HepG2 (cell line): Measurements from ENCODE around the gene PPP1R15B. TPM values are rescaled to one million over a fixed set of nuclear protein-coding genes. Genes with fewer than 3 reads are reported as not detected.

Experiments
- ATAC-seq: fragments of 200-7000 bp; cut with Tn5 transposase; 3 replicates; pipeline ENCODE4 v1.9.1; 2020; ENCODE audit warnings: mild to moderate bottlenecking, moderate library complexity
- BruUV-seq: library from RNA; stranded (reverse); fragments of 400-500 nt; replicated peaks from 2 replicates; lab custom pipeline; 2021; lab: Mats Ljungman, UMichigan
- CTCF ChIA-PET: fragments of 300-600 bp; formaldehyde crosslinking; extraction: SDS; loops from one replicate; lab custom pipeline; 2021; ENCODE audit warnings: low total read pairs, inconsistent platforms, low intra/inter-chr PET ratio; lab: Yijun Ruan, JAX
- POLR2A ChIA-PET: fragments of 350-600 bp; sonication (Branson Sonifier 250); formaldehyde crosslinking; loops from one replicate; lab custom pipeline; 2020; ENCODE audit warnings: antibody characterized with exemption, inconsistent platforms; lab: Yijun Ruan, JAX
- DNase-seq: peaks from one replicate; pipeline ENCODE4 v3.0.0-alpha.2; 2015; ENCODE audit warnings: low spot score
- FAIRE-seq: peaks from 3 replicates; lab custom pipeline; 2011; peaks lifted over from hg19 to GRCh38; lab: Jason Lieb, UNC
- H2AFZ ChIP-seq: one replicate; pipeline ENCODE4 v1.6.1; 2011; ENCODE audit warnings: low read length, inconsistent platforms
- H3K27ac ChIP-seq: fragments of 300-600 bp; 3 replicates; pipeline ENCODE4 v1.8.0; 2011; ENCODE audit warnings: mixed run types, mild to moderate bottlenecking, mixed read lengths, low read length, inconsistent platforms; ENCODE audit not compliant: insufficient read depth; ENCODE audit errors: extremely low read length
- H3K27me3 ChIP-seq, 2 experiments: fragments of 200-600 bp in 1 of 2; 2 replicates in 1 of 2; 3 replicates in 1 of 2; pipeline versions ENCODE4 v1.6.0 to v1.8.0; 2011; ENCODE audit warnings: low read length in 2 of 2, mild to moderate bottlenecking in 2 of 2, moderate library complexity in 2 of 2, inconsistent platforms in 1 of 2; ENCODE audit not compliant: insufficient read depth in 2 of 2, control insufficient read depth in 1 of 2
- H3K36me3 ChIP-seq, 2 experiments: fragments of 200-600 bp in 1 of 2; replicated peaks in 1 of 2; 2 replicates in 1 of 2; 3 replicates in 1 of 2; pipeline versions ENCODE4 v1.5.1 to v1.8.0; 2011; ENCODE audit warnings: low read length in 2 of 2, inconsistent platforms in 1 of 2; ENCODE audit not compliant: insufficient read depth in 2 of 2, control insufficient read depth in 1 of 2
- H3K4me1 ChIP-seq: 2 replicates; pipeline ENCODE4 v1.5.1; 2012; ENCODE audit warnings: low read length, inconsistent platforms; ENCODE audit not compliant: insufficient read depth
- H3K4me2 ChIP-seq: 2 replicates; pipeline ENCODE4 v1.6.0; 2011; ENCODE audit warnings: low read depth, low read length, inconsistent platforms
- H3K4me3 ChIP-seq, 3 experiments: fragments of 200-600 bp in 1 of 3; sonication (generic), shearing (Covaris generic) in 1 of 3; replicated peaks in 1 of 3; 2 replicates each; pipeline ENCODE4 v1.5.1; 2011 to 2016; ENCODE audit warnings: low read length in 3 of 3, inconsistent platforms in 2 of 3, low read depth in 2 of 3, mild to moderate bottlenecking in 2 of 3, control low read depth in 1 of 3, mixed read lengths in 1 of 3; ENCODE audit not compliant: insufficient read depth in 1 of 3
- H3K79me2 ChIP-seq: one replicate; pipeline ENCODE4 v1.6.1; 2011; ENCODE audit warnings: low read length, inconsistent platforms; ENCODE audit not compliant: insufficient read depth
- H3K9ac ChIP-seq: 2 replicates; pipeline ENCODE4 v1.6.0; 2011; ENCODE audit warnings: mild to moderate bottlenecking, low read depth, low read length, inconsistent platforms; ENCODE audit not compliant: insufficient read depth
- H3K9me3 ChIP-seq: 2 replicates; pipeline ENCODE4 v1.5.1; 2012; ENCODE audit warnings: mild to moderate bottlenecking, low read length
- H4K20me1 ChIP-seq: 2 replicates; pipeline ENCODE4 v1.6.0; 2011; ENCODE audit warnings: inconsistent platforms, mild to moderate bottlenecking, low read length, moderate library complexity; ENCODE audit not compliant: insufficient read depth
- ELF3 ChIP-seq: IDR thresholded peaks from 2 replicates; pipeline ENCODE4 v1.6.1; 2016; ENCODE audit warnings: missing genetic modification reagents, missing compliant biosample characterization
- FOXC1 ChIP-seq: sonication (generic); formaldehyde crosslinking; IDR thresholded peaks from 2 replicates; pipeline ENCODE4 v1.8.0; 2022; ENCODE audit warnings: mild to moderate bottlenecking, missing genetic modification reagents, borderline replicate concordance
- GZF1 ChIP-seq: sonication (generic); formaldehyde crosslinking; IDR thresholded peaks from 2 replicates; pipeline ENCODE4 v1.5.1; 2020; ENCODE audit warnings: mild to moderate bottlenecking, missing genetic modification reagents
- NCOR1 ChIP-seq: fragments of 200-600 bp; sonication (generic); IDR thresholded peaks from 2 replicates; pipeline ENCODE4 v1.7.0; 2017; ENCODE audit warnings: antibody characterized with exemption, low read length, borderline replicate concordance
- NONO ChIP-seq, 2 experiments: fragments of 450-650 bp in 1 of 2; sonication (generic) in 1 of 2; formaldehyde crosslinking in 1 of 2; IDR thresholded peaks in 1 of 2; conservative IDR thresholded peaks in 1 of 2; 2 replicates each; pipeline versions ENCODE4 v1.6.1 to v1.8.0; 2017 to 2022; ENCODE audit warnings: mild to moderate bottlenecking in 1 of 2, missing genetic modification reagents in 1 of 2, moderate library complexity in 1 of 2
- NR2F1 ChIP-seq, 2 experiments: fragments of 450-650 bp in 1 of 2; formaldehyde crosslinking in 1 of 2; IDR thresholded peaks; 2 replicates each; pipeline versions ENCODE4 v1.5.0 to v1.6.1; 2016 to 2020; ENCODE audit warnings: mild to moderate bottlenecking in 1 of 2, missing compliant biosample characterization in 1 of 2, missing genetic modification reagents in 1 of 2, moderate library complexity in 1 of 2
- RELA ChIP-seq: sonication (generic); formaldehyde crosslinking; IDR thresholded peaks from 2 replicates; pipeline ENCODE4 v1.4.0; 2020; ENCODE audit warnings: missing genetic modification reagents
- SOX13 ChIP-seq, 3 experiments: fragments of 450-650 bp in 1 of 3; sonication (generic) in 1 of 3; formaldehyde crosslinking in 1 of 3; IDR thresholded peaks in 2 of 3; conservative IDR thresholded peaks in 1 of 3; 2 replicates each; pipeline versions ENCODE4 v1.5.0 to v1.6.1; 2016 to 2020; ENCODE audit warnings: antibody characterized with exemption in 1 of 3, mild to moderate bottlenecking in 1 of 3, missing compliant biosample characterization in 1 of 3, missing genetic modification reagents in 1 of 3, moderate library complexity in 1 of 3
- XRCC5 ChIP-seq: fragments of 200-400 bp; formaldehyde crosslinking; optimal IDR thresholded peaks from 2 replicates; pipeline ENCODE3; 2017; ENCODE audit warnings: mild to moderate bottlenecking, low read length
- YY1 ChIP-seq: IDR thresholded peaks from 2 replicates; pipeline ENCODE4 v1.6.1; 2011; ENCODE audit warnings: low read length, low read depth, moderate library complexity, mild to moderate bottlenecking; ENCODE audit not compliant: insufficient read depth, insufficient replicate concordance
- ZKSCAN8 ChIP-seq: IDR thresholded peaks from 2 replicates; pipeline ENCODE4 v1.6.1; 2016; ENCODE audit warnings: borderline replicate concordance, missing genetic modification reagents, missing compliant biosample characterization
- ZNF205 ChIP-seq: IDR thresholded peaks from 2 replicates; pipeline ENCODE4 v1.6.1; 2018; ENCODE audit warnings: missing biosample characterization, missing genetic modification reagents
- ZNF274 ChIP-seq: sonication (generic); formaldehyde crosslinking; IDR thresholded peaks from 2 replicates; pipeline ENCODE4 v1.5.1; 2020; ENCODE audit warnings: mild to moderate bottlenecking, missing genetic modification reagents
- WGBS: methylation state at CpG from one replicate; pipeline ENCODE4 v1.1.6; 2017; ENCODE audit warnings: low lambda C conversion rate; 5-methylcytosine and 5-hydroxymethylcytosine counted together
- in situ Hi-C: cut with HindIII; loops from 2 replicates; pipeline ENCODE4 v1.10.0; 2017; ENCODE audit warnings: low pct_unique_long_range_greater_than_20kb; ENCODE audit not compliant: extremely low pct_ligation_motif_present
- intact Hi-C: fragments of 100-400 bp; cut with micrococcal nuclease; formaldehyde crosslinking; loops from one replicate; pipeline ENCODE4 v1.10.0; 2022; ENCODE audit not compliant: unreplicated experiment
- polyA plus RNA-seq, 8 experiments: library from polyadenylated mRNA; depleted of rRNA in 3 of 8; stranded (reverse) in 7 of 8; unstranded in 1 of 8; fragments of >200 nt; fragmentation: Illumina TruSeq in 4 of 8; extraction: Trizol in 4 of 8; gene quantifications; 2 replicates each; pipeline versions ENCODE4 v1.2.1 to v1.2.3, GENCODE V29; 2011 to 2016; ENCODE audit warnings: low read depth in 4 of 8, missing spikeins in 1 of 8, mixed read lengths in 1 of 8; ENCODE audit not compliant: insufficient read depth in 1 of 8
- total RNA-seq, 5 experiments: library from RNA; depleted of rRNA; stranded (reverse); fragments of >200 nt; fragmentation: Illumina TruSeq; extraction: Trizol; gene quantifications; 2 replicates each; pipeline ENCODE4 v1.2.3, GENCODE V29; 2016; ENCODE audit warnings: low read depth in 1 of 5
- TF ChIP-seq, protein P1 (sequence below): sonication (generic); formaldehyde crosslinking; IDR thresholded peaks from 2 replicates; pipeline ENCODE4 v1.4.0; 2020; ENCODE audit warnings: mild to moderate bottlenecking, missing genetic modification reagents
- TF ChIP-seq, protein P2 (sequence below): sonication (generic); formaldehyde crosslinking; IDR thresholded peaks from 2 replicates; pipeline ENCODE4 v1.4.0; 2020; ENCODE audit warnings: missing genetic modification reagents

Gene PPP1R15B
- total and polyA plus RNA-seq, 2 of the 13 experiments (the other 11 are each of a cell fraction or from before 2014, with no cell fraction given), result 13.4 to 23.8 TPM

DNA sequence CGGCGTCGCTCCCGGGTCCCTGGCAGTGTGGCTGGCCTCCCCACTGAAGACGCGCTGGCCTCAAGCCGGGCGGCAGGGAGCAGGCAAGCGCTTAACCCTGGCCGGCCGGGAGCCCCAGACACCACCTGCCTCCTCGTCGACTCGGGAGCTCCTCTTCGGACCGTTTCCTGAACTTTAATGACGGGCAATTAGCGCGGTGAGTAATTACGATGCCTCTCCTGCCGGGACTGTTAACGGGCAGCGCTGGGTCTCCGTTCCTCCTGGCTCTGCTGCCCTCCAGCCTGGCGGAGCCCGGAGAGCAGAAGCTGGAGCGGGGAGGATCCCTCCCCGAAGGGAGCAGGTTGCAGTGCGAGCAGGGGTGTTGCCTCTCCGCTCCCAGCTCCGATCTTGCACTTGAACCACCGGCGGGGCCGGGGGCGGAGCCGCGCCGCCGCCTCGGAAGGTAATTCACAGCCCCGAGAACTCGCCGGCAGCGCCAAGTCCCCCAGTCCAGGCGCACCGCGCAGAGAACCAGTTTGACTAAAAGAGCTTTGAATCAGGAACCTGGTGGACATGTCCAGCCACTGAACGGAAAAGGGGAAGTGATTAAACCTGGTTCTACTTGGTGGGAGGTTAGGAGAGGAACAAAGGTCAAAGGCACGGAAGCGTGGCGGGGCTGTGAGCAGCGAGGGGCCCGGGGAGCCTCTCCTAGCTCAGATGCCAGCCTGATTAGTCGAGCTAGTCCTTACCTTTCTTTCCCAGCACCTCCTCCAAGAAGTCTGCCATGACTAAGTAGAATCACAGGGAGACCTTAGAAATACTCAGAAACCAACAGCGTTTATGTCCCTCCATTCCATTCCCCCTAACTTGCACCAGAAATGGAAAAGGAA, 33.6 kb downstream of the PPP1R15B start:
- no peaks in the 10 kb centered on the region; a peak in 1 of 5 replicates for H3K27me3 ChIP-seq
- intact Hi-C loops, result loop anchor here (1.0 to 10.0 kb wide), 2 partner anchors 20 to 223 kb away; partner anchors contain the start of gene ETNK2
- BruUV-seq, result TSS peak; percentile 77
- no peaks in the 10 kb centered on the region for H3K9me3 ChIP-seq
- peaks cover 0 to 3% of the 10 kb centered on the region in 2 experiments; a peak in 1 of 5 replicates for H3K36me3 ChIP-seq
- peak; percentile 82 for ATAC-seq
- FAIRE-seq, result peak; percentile 77
- H4K20me1 ChIP-seq, result no peaks in the 10 kb centered on the region; the same call in 1 of the 2 replicates
- H3K9ac ChIP-seq, result peak overlapping the region; percentile 76
- ChIA-PET CTCF (interaction anchor here (1.6 kb wide), 1 partner anchor 21 kb away, joined by 7 read pairs; no protein-coding TSS in a partner anchor), POLR2A (interaction anchor here (0.8 to 2.6 kb wide), 16 partner anchors 8 to 233 kb away, joined by 3 to 20 read pairs (median 5); partner anchors contain the start of genes GOLT1A and MDM4)
- peak overlapping the region; percentile 65 for H3K27ac ChIP-seq
- H3K79me2 ChIP-seq, result peaks cover 27% of the 10 kb centered on the region
- peaks cover 66% of the 10 kb centered on the region for H3K4me1 ChIP-seq
- peak; percentile 69 for DNase-seq
- in situ Hi-C loops, result loop anchor here (10.0 kb wide), 1 partner anchor 303 kb away; the partner anchor contains the start of gene SOX13
- H3K4me3 ChIP-seq, result peak overlapping the region; percentile 81 to 85 (median 83)
- peak overlapping the region; percentile 96 for H3K4me2 ChIP-seq
- peak overlapping the region; percentile 39 for H2AFZ ChIP-seq
- 1% methylated on average over 23 of the region's 55 CpGs for WGBS
- no peak for TF ChIP-seq SOX13 (IDR thresholded peaks at IDR 0.05)
- 0 out of 4 replicates have a peak, but pooled peaks of 1 of the 2 experiments have one; percentile 18 for TF ChIP-seq SOX13 (CRISPR knock-in tag; conservative IDR thresholded peaks at IDR 0.05 in 1 of 2, IDR thresholded peaks at IDR 0.05 in 1 of 2)
- 0 out of 2 replicates have a peak, but pooled peaks have one; percentile 68 for TF ChIP-seq GZF1 (CRISPR knock-in tag)
- TF ChIP-seq NCOR1, result peak; percentile 54
- TF ChIP-seq ZNF274 (CRISPR knock-in tag), result 0 out of 2 replicates have a peak, but pooled peaks have one; percentile 11
- TF ChIP-seq, protein P1, sequence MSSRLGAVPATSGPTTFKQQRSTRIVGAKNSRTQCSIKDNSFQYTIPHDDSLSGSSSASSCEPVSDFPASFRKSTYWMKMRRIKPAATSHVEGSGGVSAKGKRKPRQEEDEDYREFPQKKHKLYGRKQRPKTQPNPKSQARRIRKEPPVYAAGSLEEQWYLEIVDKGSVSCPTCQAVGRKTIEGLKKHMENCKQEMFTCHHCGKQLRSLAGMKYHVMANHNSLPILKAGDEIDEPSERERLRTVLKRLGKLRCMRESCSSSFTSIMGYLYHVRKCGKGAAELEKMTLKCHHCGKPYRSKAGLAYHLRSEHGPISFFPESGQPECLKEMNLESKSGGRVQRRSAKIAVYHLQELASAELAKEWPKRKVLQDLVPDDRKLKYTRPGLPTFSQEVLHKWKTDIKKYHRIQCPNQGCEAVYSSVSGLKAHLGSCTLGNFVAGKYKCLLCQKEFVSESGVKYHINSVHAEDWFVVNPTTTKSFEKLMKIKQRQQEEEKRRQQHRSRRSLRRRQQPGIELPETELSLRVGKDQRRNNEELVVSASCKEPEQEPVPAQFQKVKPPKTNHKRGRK (CRISPR knock-in tag), result no peak
- peak; percentile 44; the same call in 1 of the 2 replicates for TF ChIP-seq FOXC1 (CRISPR knock-in tag)
- TF ChIP-seq, protein P2, sequence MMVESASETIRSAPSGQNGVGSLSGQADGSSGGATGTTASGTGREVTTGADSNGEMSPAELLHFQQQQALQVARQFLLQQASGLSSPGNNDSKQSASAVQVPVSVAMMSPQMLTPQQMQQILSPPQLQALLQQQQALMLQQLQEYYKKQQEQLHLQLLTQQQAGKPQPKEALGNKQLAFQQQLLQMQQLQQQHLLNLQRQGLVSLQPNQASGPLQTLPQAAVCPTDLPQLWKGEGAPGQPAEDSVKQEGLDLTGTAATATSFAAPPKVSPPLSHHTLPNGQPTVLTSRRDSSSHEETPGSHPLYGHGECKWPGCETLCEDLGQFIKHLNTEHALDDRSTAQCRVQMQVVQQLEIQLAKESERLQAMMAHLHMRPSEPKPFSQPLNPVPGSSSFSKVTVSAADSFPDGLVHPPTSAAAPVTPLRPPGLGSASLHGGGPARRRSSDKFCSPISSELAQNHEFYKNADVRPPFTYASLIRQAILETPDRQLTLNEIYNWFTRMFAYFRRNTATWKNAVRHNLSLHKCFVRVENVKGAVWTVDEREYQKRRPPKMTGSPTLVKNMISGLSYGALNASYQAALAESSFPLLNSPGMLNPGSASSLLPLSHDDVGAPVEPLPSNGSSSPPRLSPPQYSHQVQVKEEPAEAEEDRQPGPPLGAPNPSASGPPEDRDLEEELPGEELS (CRISPR knock-in tag), result peak; percentile 26; the same call in 1 of the 2 replicates
- 0 out of 2 replicates have a peak, but pooled peaks have one; percentile 34 for TF ChIP-seq ZNF205 (CRISPR knock-in tag)
- no peak for TF ChIP-seq NONO (IDR thresholded peaks at IDR 0.05)
- TF ChIP-seq NONO (CRISPR knock-in tag; conservative IDR thresholded peaks at IDR 0.05), result peak; percentile 61; the same call in 1 of the 2 replicates
- TF ChIP-seq ELF3 (CRISPR knock-in tag), result peak; percentile 35; the same call in 1 of the 2 replicates
- no peak for TF ChIP-seq ZKSCAN8
- peak in 1 of 2 experiments; percentile 51; a peak in 1 of 4 replicates for TF ChIP-seq NR2F1 (CRISPR knock-in tag; IDR thresholded peaks at IDR 0.05)
- peak; percentile 67 for TF ChIP-seq XRCC5
- TF ChIP-seq RELA, result 0 out of 2 replicates have a peak, but pooled peaks have one; percentile 40
- no peak for TF ChIP-seq YY1
